GM13977 (cell line): ENCODE data around the gene LAMTOR2.

Experiments used
- DNase-seq: peaks from one replicate; pipeline ENCODE4 v3.0.0; 2012; ENCODE audit warnings: low spot score
- in situ Hi-C: fragments of 300-500 bp; cut with MboI; formaldehyde crosslinking; loops from one replicate; pipeline ENCODE4 v1.12.0; 2022; ENCODE audit warnings: low sequenced_read_pairs, low pct_unique_long_range_greater_than_20kb, mixed read lengths, inconsistent platforms; ENCODE audit not compliant: unreplicated experiment
- TF ChIP-seq, protein P1 (sequence below): IDR thresholded peaks from 2 replicates; pipeline ENCODE4 v1.5.1; 2012; ENCODE audit warnings: mild to moderate bottlenecking, control low read depth; ENCODE audit not compliant: insufficient read depth; ENCODE audit errors: extremely low read depth, missing control alignments

The LAMTOR2 gene

DNA sequence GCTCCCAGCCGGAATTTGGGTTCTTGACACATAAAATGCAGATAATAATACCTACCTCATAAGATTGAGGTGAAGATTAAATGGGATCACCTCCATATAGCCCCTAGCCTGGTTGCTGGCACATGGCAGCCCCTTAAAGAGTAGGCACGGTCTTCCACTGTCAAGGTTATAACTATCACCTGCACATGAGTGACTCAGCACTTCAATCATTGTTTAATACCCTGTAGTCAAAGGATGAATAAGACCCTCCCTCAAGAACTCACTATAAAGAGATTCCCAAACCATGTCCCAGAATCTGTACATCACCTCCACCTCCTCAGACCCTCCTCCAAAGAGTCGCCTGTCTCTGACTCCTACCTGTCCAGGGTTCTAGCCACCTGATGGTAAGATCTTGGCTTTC, 53.5 kb downstream of the LAMTOR2 start:
- no peak for DNase-seq
- in situ Hi-C loops = no loop called here
- TF ChIP-seq, protein P1, sequence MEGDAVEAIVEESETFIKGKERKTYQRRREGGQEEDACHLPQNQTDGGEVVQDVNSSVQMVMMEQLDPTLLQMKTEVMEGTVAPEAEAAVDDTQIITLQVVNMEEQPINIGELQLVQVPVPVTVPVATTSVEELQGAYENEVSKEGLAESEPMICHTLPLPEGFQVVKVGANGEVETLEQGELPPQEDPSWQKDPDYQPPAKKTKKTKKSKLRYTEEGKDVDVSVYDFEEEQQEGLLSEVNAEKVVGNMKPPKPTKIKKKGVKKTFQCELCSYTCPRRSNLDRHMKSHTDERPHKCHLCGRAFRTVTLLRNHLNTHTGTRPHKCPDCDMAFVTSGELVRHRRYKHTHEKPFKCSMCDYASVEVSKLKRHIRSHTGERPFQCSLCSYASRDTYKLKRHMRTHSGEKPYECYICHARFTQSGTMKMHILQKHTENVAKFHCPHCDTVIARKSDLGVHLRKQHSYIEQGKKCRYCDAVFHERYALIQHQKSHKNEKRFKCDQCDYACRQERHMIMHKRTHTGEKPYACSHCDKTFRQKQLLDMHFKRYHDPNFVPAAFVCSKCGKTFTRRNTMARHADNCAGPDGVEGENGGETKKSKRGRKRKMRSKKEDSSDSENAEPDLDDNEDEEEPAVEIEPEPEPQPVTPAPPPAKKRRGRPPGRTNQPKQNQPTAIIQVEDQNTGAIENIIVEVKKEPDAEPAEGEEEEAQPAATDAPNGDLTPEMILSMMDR = no peak
